GM12892 (cell line): ENCODE data around the gene CCDC6.
"Not testable (repeated sequence)": the region's sequence is repeated elsewhere in the genome, so short reads cannot be mapped to it uniquely, and the experiment has no call there.

Experiments
- DNase-seq: peaks from one replicate; pipeline ENCODE4 v3.0.0; 2011; ENCODE audit not compliant: insufficient read length
- FAIRE-seq: peaks from 2 replicates; lab custom pipeline; 2011; peaks lifted over from hg19 to GRCh38; lab: Jason Lieb, UNC
- POLR2A ChIP-seq: IDR thresholded peaks from 2 replicates; pipeline ENCODE4 v1.6.1; 2011; ENCODE audit warnings: low read depth, low read length, control low read depth
- POLR2AphosphoS5 ChIP-seq: IDR thresholded peaks from 2 replicates; pipeline ENCODE4 v1.6.1; 2011; ENCODE audit warnings: low read depth, low read length, control low read depth
- TAF1 ChIP-seq: IDR thresholded peaks from 2 replicates; pipeline ENCODE4 v1.6.1; 2011; ENCODE audit warnings: low read depth, mild to moderate bottlenecking, control low read depth, low read length, borderline replicate concordance

CCDC6 gene

GRCh38 chr10:59791601-59792000 lies 114.8 kb downstream of the CCDC6 start:
- TF ChIP-seq POLR2AphosphoS5 (no peak), POLR2A (no peak), TAF1 (no peak)
- no peak for DNase-seq
- FAIRE-seq, result no peak

GRCh38 chr10:59790080-59790479 lies 116.3 kb downstream of the CCDC6 start:
- DNase-seq, FAIRE-seq: not testable (repeated sequence)

- not testable (repeated sequence) for DNase-seq
- peak; percentile 74 for FAIRE-seq
These were observed 117.4 kb downstream of the CCDC6 start for GRCh38 chr10:59788914-59789313.

GRCh38 chr10:59787032-59787431 lies 119.3 kb downstream of the CCDC6 start:
- not testable (repeated sequence) for FAIRE-seq, DNase-seq

GRCh38 chr10:59785476-59785875 lies 120.9 kb downstream of the CCDC6 start:
- not testable (repeated sequence) for DNase-seq, FAIRE-seq

GRCh38 chr10:59781511-59781910 lies 124.8 kb downstream of the CCDC6 start:
- FAIRE-seq (no peak), DNase-seq (no peak)
- TF ChIP-seq POLR2A, result no peak
- no peak for TF ChIP-seq TAF1
- no peak for TF ChIP-seq POLR2AphosphoS5

- DNase-seq, result no peak
- FAIRE-seq, result no peak
- no peak for TF ChIP-seq TAF1
These were observed 126.4 kb downstream of the CCDC6 start for GRCh38 chr10:59779756-59780533.

GRCh38 chr10:59774451-59774850 lies 131.9 kb downstream of the CCDC6 start:
- TF ChIP-seq POLR2A, result no peak
- no peak for TF ChIP-seq TAF1
- no peak for TF ChIP-seq POLR2AphosphoS5
- no peak for FAIRE-seq
- no peak for DNase-seq

- no peak for FAIRE-seq
- no peak for TF ChIP-seq POLR2AphosphoS5
- TF ChIP-seq POLR2A, result no peak
- no peak for TF ChIP-seq TAF1
These were observed 133.3 kb downstream of the CCDC6 start for GRCh38 chr10:59773088-59773487.

GRCh38 chr10:59771162-59771807 lies 135.1 kb downstream of the CCDC6 start:
- no peak for FAIRE-seq
- TF ChIP-seq POLR2A (no peak), TAF1 (no peak), POLR2AphosphoS5 (no peak)
- no peak for DNase-seq

More at GRCh38 chr10:59773088-59773487, 133.3 kb downstream of the CCDC6 start:
- no peak for DNase-seq

GRCh38 chr10:59770689-59771088 lies 135.7 kb downstream of the CCDC6 start:
- no peak for TF ChIP-seq TAF1
- TF ChIP-seq POLR2AphosphoS5, result no peak
- no peak for TF ChIP-seq POLR2A
- FAIRE-seq (no peak), DNase-seq (no peak)

- FAIRE-seq, result no peak
- no peak for DNase-seq
- TF ChIP-seq POLR2A (no peak), POLR2AphosphoS5 (no peak), TAF1 (no peak)
These were observed 143.9 kb downstream of the CCDC6 start for GRCh38 chr10:59762505-59762904.

GRCh38 chr10:59757966-59758365 lies 148.4 kb downstream of the CCDC6 start:
- no peak for TF ChIP-seq POLR2A
- TF ChIP-seq POLR2AphosphoS5, result no peak
- TF ChIP-seq TAF1, result no peak
- DNase-seq (no peak), FAIRE-seq (no peak)
